GM18867 (cell line): ENCODE measurements around the gene PARG.
"Not testable (repeated sequence)": the region's sequence is repeated elsewhere in the genome, so short reads cannot be mapped to it uniquely, and the experiment has no call there.

Experiments
- ATAC-seq: cut with Tn5 transposase; IDR thresholded peaks from one replicate; pipeline ENCODE4 v1.9.1; 2021; ENCODE audit warnings: mild to moderate bottlenecking, moderate library complexity; ENCODE audit not compliant: unreplicated experiment

PARG gene

GRCh38 chr10:49908290-49909080 is 33.3 kb downstream of the PARG start:
- not testable (repeated sequence) for ATAC-seq

GRCh38 chr10:49903829-49904228 is 38.0 kb downstream of the PARG start:
- ATAC-seq, result not testable (repeated sequence)

DNA sequence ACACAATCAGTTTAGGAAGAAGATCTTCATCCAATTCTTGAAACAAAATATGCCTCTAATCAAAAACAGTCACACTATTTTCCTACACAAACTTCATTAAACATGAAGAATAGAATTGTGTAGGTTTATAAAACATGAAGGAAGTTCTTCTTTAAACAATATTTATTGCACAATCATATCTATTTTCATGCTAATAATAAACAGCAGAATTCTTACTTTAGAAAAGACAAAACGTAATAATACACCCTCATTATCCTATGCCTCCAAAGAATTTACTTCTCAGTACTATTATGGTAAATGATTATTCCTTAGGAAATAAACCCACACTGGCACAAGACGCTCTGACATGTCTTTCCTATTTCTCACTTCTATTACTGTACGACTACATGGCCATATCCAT is 41.4 kb downstream of the PARG start:
- ATAC-seq, result not testable (repeated sequence)

DNA sequence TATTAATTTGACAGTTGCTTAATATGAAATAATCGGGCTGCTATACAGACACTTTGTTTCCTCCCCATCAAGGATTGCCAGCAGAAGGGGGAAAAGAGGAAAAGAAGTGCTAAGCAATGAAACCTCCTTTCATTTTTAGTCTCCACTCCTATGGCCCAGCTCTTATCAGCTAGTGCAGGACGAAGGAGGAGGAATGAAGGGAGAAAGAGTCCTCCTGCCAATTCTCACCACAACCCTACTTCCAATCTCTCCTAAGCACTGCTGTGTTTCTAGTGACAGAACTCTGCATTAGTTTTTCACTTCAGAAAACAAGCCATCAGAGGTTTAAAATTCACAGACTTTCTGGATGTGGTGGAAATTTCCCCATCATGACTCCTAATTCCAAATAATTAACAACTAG is 41.8 kb downstream of the PARG start:
- not testable (repeated sequence) for ATAC-seq

DNA sequence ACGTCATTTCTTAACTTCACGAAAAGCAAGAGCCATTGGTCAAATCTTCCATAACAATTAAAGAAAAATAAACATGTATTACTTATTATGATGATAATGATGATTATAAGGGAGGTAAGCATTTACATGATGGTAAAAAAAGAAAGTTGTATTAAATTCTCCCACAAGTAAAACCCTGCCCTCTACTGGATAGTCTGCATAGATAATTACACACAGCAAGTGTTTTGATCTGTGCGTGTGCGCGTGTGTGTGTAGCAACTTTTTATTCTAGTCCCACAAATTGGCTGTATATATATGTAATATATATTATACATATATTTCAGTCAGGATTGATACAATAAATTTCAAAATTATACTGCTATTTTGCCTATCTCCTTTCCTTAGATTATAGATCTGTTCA is 51.8 kb downstream of the PARG start:
- ATAC-seq, result not testable (repeated sequence)

GRCh38 chr10:49884739-49885331 is 57.0 kb downstream of the PARG start:
- not testable (repeated sequence) for ATAC-seq

DNA sequence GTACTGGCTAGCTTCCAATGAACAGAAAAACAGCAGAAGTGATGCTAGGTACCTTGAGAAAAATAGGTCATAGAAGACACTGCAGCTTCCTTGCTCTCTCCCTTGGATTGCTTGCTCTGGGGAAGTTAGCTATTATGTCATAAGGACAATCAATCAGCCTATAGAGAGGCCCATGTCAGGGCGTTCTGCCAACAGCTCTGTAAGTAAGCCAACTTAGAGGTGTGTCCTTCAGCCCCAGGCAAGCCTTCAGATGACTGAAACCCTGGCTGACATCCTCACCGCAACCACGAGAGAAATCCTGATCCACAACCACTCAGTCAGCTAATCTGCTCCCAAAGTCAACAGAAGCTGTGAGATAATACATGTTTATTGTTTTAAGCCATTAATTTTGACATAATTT is 58.0 kb downstream of the PARG start:
- not testable (repeated sequence) for ATAC-seq

- ATAC-seq, result not testable (repeated sequence)
Measured at GRCh38 chr10:49882327-49882726, 59.5 kb downstream of the PARG start.

DNA sequence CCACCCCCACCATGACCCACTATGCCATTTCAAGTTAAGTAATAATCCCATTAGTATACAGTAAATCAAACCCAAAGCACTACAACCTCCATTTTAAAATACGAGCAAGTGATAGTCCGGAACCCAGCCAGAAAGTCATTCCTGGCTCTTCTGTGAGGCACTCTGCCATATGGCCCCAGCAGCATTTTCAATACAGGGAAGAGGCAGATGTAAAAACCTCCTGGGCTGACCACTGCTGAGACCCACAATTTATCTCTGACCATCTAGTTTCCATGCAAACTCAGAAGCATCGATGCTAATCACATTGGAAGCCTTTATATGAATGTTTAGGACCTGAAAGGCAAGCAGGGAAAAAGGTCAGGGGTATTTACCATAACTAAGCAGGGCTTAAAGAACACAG is 69.1 kb downstream of the PARG start:
- ATAC-seq, result not testable (repeated sequence)

DNA sequence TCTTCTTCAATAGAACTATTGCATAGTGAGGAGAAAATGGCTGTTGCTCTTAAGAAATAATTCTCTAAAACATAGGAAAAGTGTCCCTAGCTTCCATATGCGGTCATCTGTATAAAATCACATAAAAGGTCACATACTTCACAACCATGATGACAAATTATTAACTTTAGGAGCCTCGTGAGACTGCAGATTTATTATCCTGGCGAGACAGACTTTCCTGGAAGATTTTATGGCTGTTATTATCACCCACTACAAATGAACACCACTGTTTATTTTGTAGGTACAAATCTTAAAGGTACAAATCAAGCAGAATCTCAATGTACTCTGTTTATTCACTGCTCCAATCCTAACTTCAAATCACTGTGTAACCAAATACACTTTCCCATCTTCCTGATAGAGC is 70.4 kb downstream of the PARG start:
- ATAC-seq, result not testable (repeated sequence)

- not testable (repeated sequence) for ATAC-seq
Measured at GRCh38 chr10:49859933-49860332, 81.9 kb downstream of the PARG start.

DNA sequence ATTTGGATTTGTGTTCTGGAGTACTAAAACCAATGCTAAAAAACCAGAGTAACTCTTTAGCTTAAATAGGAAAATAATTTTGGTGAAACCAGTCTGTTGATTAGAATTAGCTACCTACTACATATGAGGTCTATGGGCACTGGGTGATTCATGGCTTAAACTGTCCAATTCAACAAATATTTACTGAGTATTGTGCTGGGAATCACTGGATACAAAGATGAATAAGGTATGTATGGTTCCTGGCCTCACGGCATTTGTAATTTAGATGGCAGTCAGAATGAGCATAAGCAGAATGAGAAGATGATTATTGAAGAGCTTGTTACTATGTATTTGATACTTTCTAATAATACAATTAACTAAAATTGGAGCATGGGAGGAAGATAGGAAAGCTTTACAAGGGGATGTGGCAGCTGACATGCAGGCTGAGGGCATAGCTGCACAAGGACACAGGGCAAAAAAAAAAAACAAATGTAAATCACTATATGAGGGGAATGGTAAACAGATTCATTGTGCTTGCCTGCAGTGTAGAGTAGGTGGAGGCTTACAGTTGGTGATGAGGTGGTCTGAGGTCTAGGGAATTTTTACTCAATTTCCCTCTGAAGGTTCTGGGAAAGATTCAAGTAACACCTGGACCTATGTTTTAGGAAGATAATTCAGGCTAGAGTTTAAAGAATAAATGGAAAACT is 83.0 kb downstream of the PARG start:
- not testable (repeated sequence) for ATAC-seq

DNA sequence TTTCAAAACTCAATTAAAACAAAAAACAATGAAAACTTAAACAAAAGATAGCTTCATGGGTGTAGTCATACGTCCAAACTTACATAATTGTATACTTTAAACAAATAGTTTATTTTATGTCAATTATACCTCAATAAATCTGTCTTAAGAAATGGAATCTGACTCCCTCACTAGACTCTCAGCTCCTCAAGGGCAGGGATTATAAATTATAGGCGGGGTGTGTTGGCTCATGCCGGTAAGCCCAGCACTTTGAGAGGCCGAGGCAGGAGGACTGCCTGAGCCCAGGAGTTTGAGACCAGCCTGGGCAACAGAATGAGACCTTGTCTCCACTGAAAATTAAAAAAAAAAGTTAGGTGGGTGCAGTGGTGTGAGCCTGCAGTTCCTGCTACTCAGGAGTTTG is 92.3 kb downstream of the PARG start:
- not testable (repeated sequence) for ATAC-seq

- ATAC-seq, result no peak
Measured at GRCh38 chr10:49844775-49845595, 96.8 kb downstream of the PARG start.

- not testable (repeated sequence) for ATAC-seq
Measured at GRCh38 chr10:49842333-49842628, 99.5 kb downstream of the PARG start.

DNA sequence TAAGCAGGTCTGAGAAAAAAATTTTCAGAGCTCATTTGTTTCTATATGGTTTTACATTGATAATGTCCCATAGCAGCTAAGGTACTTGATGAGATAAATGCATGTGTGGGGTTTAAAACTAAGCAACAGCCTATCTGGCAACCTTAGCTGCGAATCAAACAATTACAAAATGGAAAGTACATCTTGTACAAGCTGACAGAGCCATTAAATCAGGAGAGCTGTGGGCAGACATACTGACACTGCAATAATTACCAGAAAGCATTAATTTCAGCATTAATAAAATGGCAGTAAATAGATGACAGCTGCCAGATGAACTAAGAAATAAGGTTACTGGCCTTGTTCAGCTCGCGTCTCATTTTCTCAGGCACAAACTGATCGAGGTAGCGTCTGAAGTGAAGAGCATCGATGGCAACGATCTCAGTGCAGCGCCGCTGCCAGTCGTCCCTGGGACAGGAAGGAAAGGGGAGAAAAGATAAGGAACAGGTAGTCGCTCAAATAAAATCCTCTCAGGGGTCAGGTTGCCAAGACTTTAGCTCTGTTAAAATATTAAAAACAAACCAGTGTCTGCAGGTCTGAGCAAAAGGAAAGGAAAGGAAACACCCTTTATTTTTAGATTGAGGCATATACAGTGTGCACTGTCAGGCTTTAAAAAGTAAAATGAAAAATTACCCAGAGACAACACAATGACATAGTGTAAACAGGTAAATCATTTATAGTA is 100.1 kb downstream of the PARG start:
- no peak for ATAC-seq

DNA sequence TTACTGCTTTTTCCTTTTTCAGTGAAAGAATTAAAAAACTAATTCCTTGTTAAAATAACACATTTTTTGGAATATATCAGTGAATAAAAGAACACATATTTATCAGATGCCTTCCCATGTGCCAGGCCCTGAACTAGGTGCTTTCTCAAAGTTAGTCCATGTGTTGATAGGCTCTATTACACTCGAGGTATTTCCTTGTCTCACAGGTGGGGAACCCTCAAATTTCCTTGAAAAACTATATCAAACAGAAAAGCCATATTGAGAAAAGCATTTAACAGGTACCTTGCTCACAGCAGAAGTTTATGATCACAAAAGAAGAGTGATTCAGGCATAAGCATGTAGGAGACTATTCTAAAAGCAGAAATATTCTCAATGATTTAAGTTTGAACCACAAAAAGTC is 104.1 kb downstream of the PARG start:
- ATAC-seq, result no peak

GRCh38 chr10:49837051-49837478 is 104.8 kb downstream of the PARG start:
- ATAC-seq, result no peak

GRCh38 chr10:49834976-49835375 is 106.9 kb downstream of the PARG start:
- no peak for ATAC-seq

- no peak for ATAC-seq
Measured at GRCh38 chr10:49834201-49834600, 107.6 kb downstream of the PARG start.
